Spleen (tissue), 11 donors: ENCODE measurements around the gene RGS14. TPM values are rescaled to one million over a fixed set of nuclear protein-coding genes. Genes with fewer than 3 reads are reported as not detected.

Source experiments
- DNase-seq: peaks from one replicate; pipeline ENCODE4 v3.0.0-alpha.2; 2020
- H3K27ac ChIP-seq, 8 donors: fragments of 200-600 bp; sonication (generic) in 7 of 8; 1 replicate in 4 of 8; 2 replicates in 4 of 8; pipeline versions ENCODE4 v1.5.0 to v1.8.0; 2016 to 2021; ENCODE audit warnings: inconsistent platforms in 4 of 8, mild to moderate bottlenecking in 4 of 8, moderate library complexity in 1 of 8
- H3K27me3 ChIP-seq, 7 donors: fragments of 200-600 bp; sonication (generic) in 6 of 7; replicated peaks in 1 of 7; 1 replicate in 4 of 7; 2 replicates in 3 of 7; pipeline versions ENCODE4 v1.5.0 to v1.8.0; 2016 to 2021; ENCODE audit warnings: inconsistent platforms in 3 of 7, mild to moderate bottlenecking in 1 of 7
- H3K36me3 ChIP-seq, 6 donors: fragments of 200-600 bp; sonication (generic) in 5 of 6; 1 replicate in 4 of 6; 2 replicates in 2 of 6; pipeline versions ENCODE4 v1.5.0 to v1.8.0; 2016 to 2021; ENCODE audit warnings: inconsistent platforms in 2 of 6
- H3K4me1 ChIP-seq, 6 donors: fragments of 200-600 bp; sonication (generic) in 5 of 6; 1 replicate in 3 of 6; 2 replicates in 3 of 6; pipeline versions ENCODE4 v1.5.0 to v1.8.0; 2016 to 2021; ENCODE audit warnings: inconsistent platforms in 3 of 6
- H3K4me3 ChIP-seq, 8 donors: fragments of 200-600 bp; sonication (generic) in 7 of 8; 1 replicate in 4 of 8; 2 replicates in 4 of 8; pipeline versions ENCODE4 v1.5.0 to v1.8.0; 2016 to 2021; ENCODE audit warnings: inconsistent platforms in 4 of 8, mild to moderate bottlenecking in 4 of 8, moderate library complexity in 2 of 8
- H3K9me3 ChIP-seq, 8 donors: fragments of 200-600 bp; sonication (generic) in 7 of 8; 1 replicate in 4 of 8; 2 replicates in 4 of 8; pipeline versions ENCODE4 v1.5.0 to v1.8.0; 2016 to 2021; ENCODE audit warnings: inconsistent platforms in 4 of 8
- POLR2A ChIP-seq, 3 donors: fragments of 450-650 bp; IDR thresholded peaks; one replicate each; pipeline ENCODE4 v1.5.1; 2017; ENCODE audit warnings: antibody characterized with exemption in 3 of 3, mild to moderate bottlenecking in 1 of 3
- POLR2AphosphoS5 ChIP-seq, 3 donors: sonication (generic); formaldehyde crosslinking; IDR thresholded peaks; one replicate each; pipeline ENCODE4 v1.5.1; 2017; ENCODE audit warnings: antibody characterized with exemption in 3 of 3
- WGBS, 5 donors: extraction: QIAGEN DNeasy Blood & Tissue Kit in 3 of 5; methylation state at CpG; one replicate each; pipeline versions ENCODE4 v1.1.5 to v1.1.7; 2013 to 2018; 5-methylcytosine and 5-hydroxymethylcytosine counted together
- intact Hi-C: fragments of 100-400 bp; cut with DNase I; formaldehyde crosslinking; loops from one replicate; pipeline ENCODE4 v1.15.0; 2023; ENCODE audit warnings: low total_unique reads
- polyA plus RNA-seq, 3 donors: library from polyadenylated mRNA; stranded (reverse); fragments of 200-250 nt; gene quantifications; one replicate each; pipeline ENCODE4 v1.2.1, GENCODE V29; 2013
- total RNA-seq, 7 donors: library from RNA; depleted of rRNA in 3 of 7; stranded (reverse); fragments of >200 nt in 3 of 7; fragmentation: NEBNext Ultra II Directional in 4 of 7; extraction: Animal tissue kit (Norgen Biotek cat#: 25700) in 4 of 7; gene quantifications; one replicate each; pipeline versions ENCODE4 v1.1.0 to v1.2.1, GENCODE V29; 2016 to 2021
- TF ChIP-seq, protein P1 (sequence below), 11 experiments: fragments of 200-600 bp in 7 of 11; fragments of 450-650 bp in 4 of 11; sonication (generic) in 4 of 11; IDR thresholded peaks in 8 of 11; conservative IDR thresholded peaks in 3 of 11; 1 replicate in 7 of 11; 2 replicates in 4 of 11; pipeline versions ENCODE4 v1.4.0 to v1.8.0; 2016 to 2021; ENCODE audit warnings: antibody characterized with exemption in 11 of 11, inconsistent platforms in 4 of 11, mild to moderate bottlenecking in 1 of 11
- donor health status: healthy with polysubstance abuse.
- donor health status: DM: no; HTN: no; CAD: no; lungs with moderate emphysema.
- donor health status: DM: no; HTN: no; CAD: no.
- donor health status: Bipolar disorder and iron deficiency.
- donor health status: healthy.
- donor health status: DM: no; HTN: no; CAD: no.
- donor health status: DM: yes; HTN: yes; CAD: no.

Gene RGS14
- total and polyA plus RNA-seq, 10 donors = 45.3 to 111 (median 76.9) TPM

- TF ChIP-seq, protein P1, sequence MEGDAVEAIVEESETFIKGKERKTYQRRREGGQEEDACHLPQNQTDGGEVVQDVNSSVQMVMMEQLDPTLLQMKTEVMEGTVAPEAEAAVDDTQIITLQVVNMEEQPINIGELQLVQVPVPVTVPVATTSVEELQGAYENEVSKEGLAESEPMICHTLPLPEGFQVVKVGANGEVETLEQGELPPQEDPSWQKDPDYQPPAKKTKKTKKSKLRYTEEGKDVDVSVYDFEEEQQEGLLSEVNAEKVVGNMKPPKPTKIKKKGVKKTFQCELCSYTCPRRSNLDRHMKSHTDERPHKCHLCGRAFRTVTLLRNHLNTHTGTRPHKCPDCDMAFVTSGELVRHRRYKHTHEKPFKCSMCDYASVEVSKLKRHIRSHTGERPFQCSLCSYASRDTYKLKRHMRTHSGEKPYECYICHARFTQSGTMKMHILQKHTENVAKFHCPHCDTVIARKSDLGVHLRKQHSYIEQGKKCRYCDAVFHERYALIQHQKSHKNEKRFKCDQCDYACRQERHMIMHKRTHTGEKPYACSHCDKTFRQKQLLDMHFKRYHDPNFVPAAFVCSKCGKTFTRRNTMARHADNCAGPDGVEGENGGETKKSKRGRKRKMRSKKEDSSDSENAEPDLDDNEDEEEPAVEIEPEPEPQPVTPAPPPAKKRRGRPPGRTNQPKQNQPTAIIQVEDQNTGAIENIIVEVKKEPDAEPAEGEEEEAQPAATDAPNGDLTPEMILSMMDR (IDR thresholded peaks at IDR 0.05 in 8 of 11, conservative IDR thresholded peaks at IDR 0.05 in 3 of 11) = no peak
- no peak for TF ChIP-seq POLR2A (IDR thresholded peaks at IDR 0.05)
- no peak for TF ChIP-seq POLR2AphosphoS5 (IDR thresholded peaks at IDR 0.05)
- Histone ChIP-seq H3K4me3 (no peak overlapping the region), H3K4me1 (peaks cover 40 to 96% (median 63%) of the 10 kb centered on the region in 6 donors), H3K27ac (peak overlapping the region in 2 of 8 donors; percentile 25 to 92), H3K27me3 (no peaks in the 10 kb centered on the region), H3K9me3 (peaks cover 0 to 5% (median 0%) of the 10 kb centered on the region in 8 donors), H3K36me3 (peaks cover 0 to 23% (median 10%) of the 10 kb centered on the region in 6 donors)
- WGBS, 5 donors = 41 to 75% (median 59%) methylated on average over 5 of the region's 5 CpGs
- peak; percentile 3 for DNase-seq
- intact Hi-C loops = no loop called here
Measured at GRCh38 chr5:177353093-177353492, 4.6 kb upstream of the RGS14 start.

DNA sequence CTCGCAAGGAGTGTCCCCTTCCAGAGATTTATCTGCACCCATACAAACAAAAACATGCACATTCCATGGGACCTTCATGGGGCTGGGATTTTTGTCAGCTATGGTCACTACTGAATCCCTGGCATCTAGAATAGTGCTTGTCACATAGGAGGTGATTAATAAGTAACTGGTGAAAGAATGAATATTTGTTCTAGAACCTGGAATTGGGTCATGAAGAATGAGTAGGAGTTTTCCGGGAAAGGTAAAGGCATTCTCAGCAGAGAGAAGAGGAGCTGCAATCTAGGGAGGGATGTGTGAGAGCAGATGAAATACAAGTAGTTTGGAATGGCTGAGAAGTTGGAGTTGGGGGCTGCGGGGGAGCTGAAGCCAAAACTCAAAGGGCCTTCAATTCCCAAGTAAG lies 3.5 kb upstream of the RGS14 start:
- intact Hi-C loops = no loop called here
- H3K36me3 ChIP-seq = peaks cover 0 to 11% (median 6%) of the 10 kb centered on the region in 6 donors
- no peak for DNase-seq
- WGBS, 5 donors = 90 to 96% (median 93%) methylated on average over 3 of the region's 3 CpGs
- H3K4me1 ChIP-seq = peaks cover 40 to 96% (median 64%) of the 10 kb centered on the region in 6 donors
- H3K4me3 ChIP-seq = no peak overlapping the region
- H3K27me3 ChIP-seq = no peaks in the 10 kb centered on the region
- TF ChIP-seq POLR2A (IDR thresholded peaks at IDR 0.05) (no peak), POLR2AphosphoS5 (IDR thresholded peaks at IDR 0.05) (no peak)
- TF ChIP-seq, protein P1 (IDR thresholded peaks at IDR 0.05 in 8 of 11, conservative IDR thresholded peaks at IDR 0.05 in 3 of 11) = no peak
- H3K27ac ChIP-seq = peak overlapping the region in 1 of 8 donors; percentile 43
- H3K9me3 ChIP-seq = peaks cover 0 to 5% (median 0%) of the 10 kb centered on the region in 8 donors

GRCh38 chr5:177354711-177355110 lies 3.0 kb upstream of the RGS14 start:
- WGBS, 5 donors = 64 to 78% (median 72%) methylated on average over 3 of the region's 3 CpGs
- TF ChIP-seq POLR2A (IDR thresholded peaks at IDR 0.05) (no peak), POLR2AphosphoS5 (IDR thresholded peaks at IDR 0.05) (no peak)
- TF ChIP-seq, protein P1 (IDR thresholded peaks at IDR 0.05 in 8 of 11, conservative IDR thresholded peaks at IDR 0.05 in 3 of 11) = no peak
- Histone ChIP-seq H3K9me3 (peaks cover 0 to 5% (median 0%) of the 10 kb centered on the region in 8 donors), H3K4me3 (no peak overlapping the region), H3K27ac (peak overlapping the region in 1 of 8 donors; percentile 43), H3K27me3 (no peaks in the 10 kb centered on the region), H3K4me1 (peaks cover 40 to 96% (median 64%) of the 10 kb centered on the region in 6 donors), H3K36me3 (peaks cover 0 to 7% (median 2%) of the 10 kb centered on the region in 6 donors)
- DNase-seq = no peak
- intact Hi-C loops = no loop called here

DNA sequence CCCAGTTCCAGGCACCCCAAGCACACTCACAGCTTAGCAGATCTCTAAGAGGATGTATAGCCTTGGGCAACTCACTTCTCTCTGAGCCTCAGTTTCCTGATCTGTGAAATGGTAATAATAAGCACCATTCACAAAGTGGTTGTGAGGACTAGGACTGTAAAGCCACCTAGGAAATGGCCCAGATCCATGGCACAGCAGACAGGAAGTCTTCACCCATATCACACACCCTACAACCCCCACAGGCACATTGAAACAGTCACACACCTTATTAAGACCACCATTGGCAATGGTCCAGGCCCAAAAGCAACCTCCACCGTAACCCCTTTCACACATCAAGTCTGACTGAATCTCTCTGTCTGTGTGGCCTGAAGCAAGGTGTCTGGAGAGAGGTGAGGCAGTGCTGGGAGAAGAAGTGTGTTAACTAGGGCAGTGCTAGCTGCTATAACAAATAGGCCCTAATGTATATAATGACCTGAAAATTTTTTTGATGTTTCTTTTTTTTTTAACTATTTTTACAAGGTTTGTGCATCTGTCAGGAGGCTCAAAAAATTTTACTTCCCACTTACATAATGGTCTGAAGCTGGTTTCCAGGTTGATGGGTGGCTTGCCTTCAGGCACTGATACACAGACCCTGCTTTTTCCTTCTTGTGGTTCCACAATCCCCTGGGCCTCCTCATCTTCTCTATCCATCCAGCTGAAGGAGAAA lies 2.4 kb upstream of the RGS14 start:
- peak; percentile 1 for DNase-seq
- 74 to 100% (median 88%) methylated on average over 1 of the region's 1 CpG for WGBS, 5 donors
- H3K36me3 ChIP-seq = peaks cover 0 to under 1% (median 0%) of the 10 kb centered on the region in 6 donors
- no peak overlapping the region for H3K4me3 ChIP-seq
- no peaks in the 10 kb centered on the region for H3K27me3 ChIP-seq
- H3K9me3 ChIP-seq = peaks cover 0 to 5% (median 0%) of the 10 kb centered on the region in 8 donors
- intact Hi-C loops = no loop called here
- peak overlapping the region in 1 of 8 donors; percentile 43 for H3K27ac ChIP-seq
- H3K4me1 ChIP-seq = peaks cover 37 to 96% (median 63%) of the 10 kb centered on the region in 6 donors
- TF ChIP-seq, protein P1 (IDR thresholded peaks at IDR 0.05 in 8 of 11, conservative IDR thresholded peaks at IDR 0.05 in 3 of 11) = no peak
- TF ChIP-seq POLR2AphosphoS5 (IDR thresholded peaks at IDR 0.05) (no peak), POLR2A (IDR thresholded peaks at IDR 0.05) (no peak)
